Suprapubic skin (tissue), 4 donors: ENCODE measurements around the gene CDC20B. TPM values are rescaled to one million over a fixed set of nuclear protein-coding genes. Genes with fewer than 3 reads are reported as not detected.
"Not testable (repeated sequence)": the region's sequence is repeated elsewhere in the genome, so short reads cannot be mapped to it uniquely, and the experiment has no call there.

Experiments used
- DNase-seq, 2 donors: peaks; one replicate each; pipeline ENCODE4 v3.0.0-alpha.2; 2019; ENCODE audit warnings: low spot score in 2 of 2
- H3K27ac ChIP-seq: fragments of 200-600 bp; sonication (generic); one replicate; pipeline ENCODE4 v1.5.1; 2019
- H3K27me3 ChIP-seq: fragments of 200-600 bp; sonication (generic); one replicate; pipeline ENCODE4 v1.5.1; 2019
- H3K36me3 ChIP-seq: fragments of 200-600 bp; sonication (generic); one replicate; pipeline ENCODE4 v1.5.1; 2019
- H3K4me1 ChIP-seq: fragments of 200-600 bp; sonication (generic); one replicate; pipeline ENCODE4 v1.5.1; 2019
- H3K4me3 ChIP-seq: fragments of 200-600 bp; sonication (generic); one replicate; pipeline ENCODE4 v1.5.1; 2019; ENCODE audit warnings: mild to moderate bottlenecking
- H3K9me3 ChIP-seq: fragments of 200-600 bp; sonication (generic); one replicate; pipeline ENCODE4 v1.5.1; 2019
- EP300 ChIP-seq: sonication (generic); formaldehyde crosslinking; IDR thresholded peaks from one replicate; pipeline ENCODE4 v1.6.1; 2017; ENCODE audit warnings: antibody characterized with exemption
- POLR2A ChIP-seq, 2 donors: fragments of 450-650 bp; IDR thresholded peaks; one replicate each; pipeline ENCODE4 v1.6.1; 2017; ENCODE audit warnings: antibody characterized with exemption in 2 of 2, mild to moderate bottlenecking in 2 of 2, moderate library complexity in 2 of 2
- POLR2AphosphoS5 ChIP-seq, 3 donors: sonication (generic); formaldehyde crosslinking; IDR thresholded peaks; one replicate each; pipeline ENCODE4 v1.6.1; 2017; ENCODE audit warnings: antibody characterized with exemption in 3 of 3
- WGBS: methylation state at CpG from one replicate; pipeline ENCODE4 v1.1.5; 2018; 5-methylcytosine and 5-hydroxymethylcytosine counted together
- total RNA-seq, 4 donors: library from RNA; depleted of rRNA; stranded (reverse); fragments of >200 nt; gene quantifications; one replicate each; pipeline ENCODE4 v1.1.0, GENCODE V29; 2016
- TF ChIP-seq, protein P1 (sequence below), 2 donors: fragments of 200-600 bp in 1 of 2; fragments of 450-650 bp in 1 of 2; sonication (generic) in 1 of 2; IDR thresholded peaks; one replicate each; pipeline ENCODE4 v1.5.1; 2016 to 2019; ENCODE audit warnings: antibody characterized with exemption in 2 of 2, mild to moderate bottlenecking in 1 of 2, moderate library complexity in 1 of 2

Gene CDC20B
- total RNA-seq, 4 donors from 2014 or later: not detected

DNA sequence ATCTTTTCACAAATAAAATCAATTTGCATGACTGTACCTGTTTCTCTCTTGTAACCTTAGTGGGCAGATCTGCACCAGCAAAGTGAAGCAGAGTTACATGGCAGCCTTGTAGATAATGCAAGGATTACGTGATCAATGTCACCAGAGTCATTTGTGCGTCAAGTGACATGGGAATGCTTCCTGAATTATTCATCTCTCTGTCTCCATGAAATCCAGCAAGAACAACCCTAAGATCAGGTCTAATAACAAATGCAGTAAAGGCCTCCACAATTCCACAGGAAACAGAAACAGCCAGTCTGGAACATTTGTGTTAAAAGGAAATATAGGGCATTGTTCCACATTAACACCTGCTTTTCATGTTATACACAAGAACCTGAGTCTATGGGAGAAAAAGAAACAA lies 62.8 kb downstream of the CDC20B start:
- Histone ChIP-seq H3K36me3 (no peaks in the 10 kb centered on the region), H3K4me1 (no peaks in the 10 kb centered on the region), H3K27ac (no peak overlapping the region), H3K9me3 (no peaks in the 10 kb centered on the region), H3K4me3 (no peak overlapping the region), H3K27me3 (peaks cover 4% of the 10 kb centered on the region)
- TF ChIP-seq POLR2A (IDR thresholded peaks at IDR 0.05): no peak
- TF ChIP-seq POLR2AphosphoS5 (IDR thresholded peaks at IDR 0.05): no peak
- TF ChIP-seq EP300: no peak
- TF ChIP-seq, protein P1, sequence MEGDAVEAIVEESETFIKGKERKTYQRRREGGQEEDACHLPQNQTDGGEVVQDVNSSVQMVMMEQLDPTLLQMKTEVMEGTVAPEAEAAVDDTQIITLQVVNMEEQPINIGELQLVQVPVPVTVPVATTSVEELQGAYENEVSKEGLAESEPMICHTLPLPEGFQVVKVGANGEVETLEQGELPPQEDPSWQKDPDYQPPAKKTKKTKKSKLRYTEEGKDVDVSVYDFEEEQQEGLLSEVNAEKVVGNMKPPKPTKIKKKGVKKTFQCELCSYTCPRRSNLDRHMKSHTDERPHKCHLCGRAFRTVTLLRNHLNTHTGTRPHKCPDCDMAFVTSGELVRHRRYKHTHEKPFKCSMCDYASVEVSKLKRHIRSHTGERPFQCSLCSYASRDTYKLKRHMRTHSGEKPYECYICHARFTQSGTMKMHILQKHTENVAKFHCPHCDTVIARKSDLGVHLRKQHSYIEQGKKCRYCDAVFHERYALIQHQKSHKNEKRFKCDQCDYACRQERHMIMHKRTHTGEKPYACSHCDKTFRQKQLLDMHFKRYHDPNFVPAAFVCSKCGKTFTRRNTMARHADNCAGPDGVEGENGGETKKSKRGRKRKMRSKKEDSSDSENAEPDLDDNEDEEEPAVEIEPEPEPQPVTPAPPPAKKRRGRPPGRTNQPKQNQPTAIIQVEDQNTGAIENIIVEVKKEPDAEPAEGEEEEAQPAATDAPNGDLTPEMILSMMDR (IDR thresholded peaks at IDR 0.05): no peak
- 77% methylated on average over 2 of the region's 2 CpGs for WGBS
- DNase-seq: no peak

DNA sequence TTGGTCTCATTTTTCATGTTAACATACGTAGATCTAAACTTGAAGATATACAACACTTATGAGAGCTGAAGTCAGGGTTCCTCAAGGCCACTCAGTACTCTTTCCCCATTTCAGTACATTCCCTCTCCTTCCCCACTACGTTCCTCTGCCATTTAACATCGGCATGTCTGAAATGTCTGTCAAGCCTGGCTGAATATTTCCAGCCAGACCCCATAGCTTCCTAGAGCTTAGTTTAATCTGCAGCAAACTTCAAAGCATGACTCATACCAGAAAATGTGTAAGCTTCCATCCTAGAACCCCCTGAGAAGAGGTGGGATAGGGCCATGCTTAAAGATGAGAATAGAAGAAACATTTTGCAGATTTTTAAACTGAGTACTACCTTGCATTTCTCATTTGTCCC lies 64.3 kb downstream of the CDC20B start:
- H3K4me3 ChIP-seq: no peak overlapping the region
- no peak overlapping the region for H3K27ac ChIP-seq
- H3K4me1 ChIP-seq: no peaks in the 10 kb centered on the region
- no peaks in the 10 kb centered on the region for H3K27me3 ChIP-seq
- DNase-seq: no peak
- TF ChIP-seq POLR2A (IDR thresholded peaks at IDR 0.05): no peak
- TF ChIP-seq, protein P1 (IDR thresholded peaks at IDR 0.05): no peak
- no peak for TF ChIP-seq POLR2AphosphoS5 (IDR thresholded peaks at IDR 0.05)
- TF ChIP-seq EP300: no peak
- 70% methylated on average over 3 of the region's 3 CpGs for WGBS
- no peaks in the 10 kb centered on the region for H3K36me3 ChIP-seq
- H3K9me3 ChIP-seq: no peaks in the 10 kb centered on the region

GRCh38 chr5:55105976-55106375 lies 67.0 kb downstream of the CDC20B start:
- not testable (repeated sequence) for H3K9me3 ChIP-seq, H3K4me3 ChIP-seq, DNase-seq, H3K27ac ChIP-seq, H3K36me3 ChIP-seq, H3K4me1 ChIP-seq, H3K27me3 ChIP-seq

- 76% methylated on average over 5 of the region's 5 CpGs for WGBS
- Histone ChIP-seq H3K4me1 (no peaks in the 10 kb centered on the region), H3K27me3 (no peaks in the 10 kb centered on the region), H3K36me3 (no peaks in the 10 kb centered on the region), H3K27ac (no peak overlapping the region), H3K9me3 (no peaks in the 10 kb centered on the region), H3K4me3 (no peak overlapping the region)
- no peak for DNase-seq
- TF ChIP-seq, protein P1 (IDR thresholded peaks at IDR 0.05): no peak
- no peak for TF ChIP-seq POLR2A (IDR thresholded peaks at IDR 0.05)
- no peak for TF ChIP-seq POLR2AphosphoS5 (IDR thresholded peaks at IDR 0.05)
Measured at GRCh38 chr5:55104946-55105701, 67.9 kb downstream of the CDC20B start.

GRCh38 chr5:55104036-55104772 lies 68.8 kb downstream of the CDC20B start:
- H3K27me3 ChIP-seq: no peaks in the 10 kb centered on the region
- DNase-seq: no peak
- H3K36me3 ChIP-seq: no peaks in the 10 kb centered on the region
- 62% methylated on average over 2 of the region's 2 CpGs for WGBS
- no peak overlapping the region for H3K27ac ChIP-seq
- no peaks in the 10 kb centered on the region for H3K4me1 ChIP-seq
- H3K4me3 ChIP-seq: no peak overlapping the region
- TF ChIP-seq EP300: no peak
- TF ChIP-seq, protein P1 (IDR thresholded peaks at IDR 0.05): no peak
- no peak for TF ChIP-seq POLR2A (IDR thresholded peaks at IDR 0.05)
- no peak for TF ChIP-seq POLR2AphosphoS5 (IDR thresholded peaks at IDR 0.05)
- H3K9me3 ChIP-seq: no peaks in the 10 kb centered on the region
